Activated T-cell treated with anti-CD3 and anti-CD28 coated beads for 1 hour (primary cell): ENCODE measurements around the gene ITGAX.

ENCODE experiments used
- DNase-seq: peaks from one replicate; pipeline ENCODE4 v3.0.0-alpha.2; 2020; ENCODE audit warnings: low read depth

The ITGAX gene

GRCh38 chr16:31375231-31375630, 20.3 kb downstream of the ITGAX start:
- DNase-seq, result no peak

- no peak for DNase-seq
These were observed 21.7 kb downstream of the ITGAX start for GRCh38 chr16:31376705-31377104.

- no peak for DNase-seq
These were observed 22.4 kb downstream of the ITGAX start for GRCh38 chr16:31377210-31377903.

GRCh38 chr16:31380201-31380600, 25.2 kb downstream of the ITGAX start:
- no peak for DNase-seq

- DNase-seq, result peak; percentile 37
These were observed 27.6 kb downstream of the ITGAX start for GRCh38 chr16:31382485-31383161.

GRCh38 chr16:31385680-31386079, 30.7 kb downstream of the ITGAX start:
- no peak for DNase-seq

- DNase-seq, result no peak
These were observed 31.4 kb downstream of the ITGAX start for GRCh38 chr16:31386157-31386984.

- no peak for DNase-seq
These were observed 33.6 kb downstream of the ITGAX start for GRCh38 chr16:31388535-31388934.

- DNase-seq, result no peak
These were observed 35.6 kb downstream of the ITGAX start for GRCh38 chr16:31390504-31391041.

- DNase-seq, result no peak
These were observed 38.1 kb downstream of the ITGAX start, which contains the start of gene ITGAD for GRCh38 chr16:31393056-31393455. Gene ITGAD, plus strand, starts transcription at chr16:31393335. Its CDS starts 26 bp downstream, at chr16:31393361.

- no peak for DNase-seq
These were observed 40.7 kb downstream of the ITGAX start for GRCh38 chr16:31395647-31396046.

GRCh38 chr16:31397096-31397660, 42.2 kb downstream of the ITGAX start:
- no peak for DNase-seq

GRCh38 chr16:31397701-31398100, 42.7 kb downstream of the ITGAX start:
- no peak for DNase-seq

GRCh38 chr16:31400191-31400590, 45.2 kb downstream of the ITGAX start:
- no peak for DNase-seq

- DNase-seq, result no peak
These were observed 46.5 kb downstream of the ITGAX start for GRCh38 chr16:31401436-31401835.

- DNase-seq, result no peak
These were observed 47.7 kb downstream of the ITGAX start for GRCh38 chr16:31402687-31403086.

- DNase-seq, result no peak
These were observed 48.8 kb downstream of the ITGAX start for GRCh38 chr16:31403590-31404352.

GRCh38 chr16:31404353-31405064, 49.5 kb downstream of the ITGAX start:
- DNase-seq, result no peak

- DNase-seq, result no peak
These were observed 52.4 kb downstream of the ITGAX start for GRCh38 chr16:31407406-31407805.

GRCh38 chr16:31409433-31409832, 54.5 kb downstream of the ITGAX start:
- DNase-seq, result no peak

- no peak for DNase-seq
These were observed 55.1 kb downstream of the ITGAX start for GRCh38 chr16:31410082-31410481.
